Amygdala (tissue), 56 donors: Measurements from ENCODE around the gene DYRK1A.
A peak's percentile ranks its signal among the peaks of the same experiment; 100 is the strongest.

Source experiments
- DNase-seq, 56 donors: peaks; one replicate each; lab custom pipeline; 2025; lab: John Stamatoyannopoulos, UW

DYRK1A gene

GRCh38 chr21:37383086-37383485, 16.5 kb downstream of the DYRK1A start:
- DNase-seq = no peak

DNA sequence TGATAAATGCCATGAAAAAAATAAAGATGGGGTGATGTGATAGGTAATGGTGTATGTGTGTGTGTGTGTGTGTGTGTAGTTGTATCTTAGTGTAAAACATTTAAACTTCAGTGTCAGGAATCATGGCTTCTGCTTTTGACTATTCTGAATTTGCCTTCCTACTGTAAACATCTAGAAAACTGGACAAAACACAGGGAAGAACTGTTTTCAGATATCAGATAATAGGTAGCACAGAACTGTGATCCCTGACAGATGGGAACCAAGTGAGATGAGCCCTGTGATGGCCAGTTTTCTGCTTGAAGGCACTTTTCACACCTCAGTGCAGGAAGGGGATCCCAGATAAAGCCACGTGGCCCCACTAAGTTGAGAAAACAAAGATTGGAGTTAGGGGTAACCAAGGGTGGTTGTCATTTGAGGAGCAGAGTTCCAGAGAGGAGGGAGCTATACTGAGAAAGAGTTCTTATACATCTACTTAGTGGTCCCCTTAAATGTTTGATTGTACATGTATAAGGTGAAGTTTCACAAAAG, 17.3 kb downstream of the DYRK1A start:
- no peak for DNase-seq

GRCh38 chr21:37384416-37384815, 17.8 kb downstream of the DYRK1A start:
- no peak for DNase-seq

DNA sequence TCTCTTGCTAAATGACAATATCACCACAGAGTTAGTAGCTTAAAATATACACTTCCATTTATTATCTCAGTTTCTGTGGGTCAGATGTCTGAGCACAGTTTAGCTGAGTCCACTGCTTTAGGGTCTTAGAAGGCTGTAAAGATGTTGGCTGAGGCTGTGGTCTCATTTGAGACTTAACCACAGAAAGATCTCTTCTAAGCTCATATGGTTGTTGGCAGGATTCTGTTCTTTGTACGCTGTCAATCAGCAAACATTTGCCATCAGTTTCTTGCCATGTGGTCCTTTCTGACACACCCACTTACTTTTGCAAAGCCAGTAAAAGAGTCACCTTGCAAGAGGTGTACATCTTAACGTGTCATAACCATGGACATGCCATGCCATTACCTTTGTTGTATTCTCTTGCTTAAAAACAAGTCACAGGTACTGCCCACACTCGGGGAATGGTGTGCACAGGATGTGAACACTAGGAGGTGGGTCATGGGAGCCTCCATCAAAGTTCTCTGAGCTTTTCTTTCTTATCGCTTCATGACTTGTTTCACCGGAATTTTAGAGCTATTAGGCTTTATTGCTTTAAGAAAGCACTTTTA, 18.7 kb downstream of the DYRK1A start:
- DNase-seq = no peak

DNA sequence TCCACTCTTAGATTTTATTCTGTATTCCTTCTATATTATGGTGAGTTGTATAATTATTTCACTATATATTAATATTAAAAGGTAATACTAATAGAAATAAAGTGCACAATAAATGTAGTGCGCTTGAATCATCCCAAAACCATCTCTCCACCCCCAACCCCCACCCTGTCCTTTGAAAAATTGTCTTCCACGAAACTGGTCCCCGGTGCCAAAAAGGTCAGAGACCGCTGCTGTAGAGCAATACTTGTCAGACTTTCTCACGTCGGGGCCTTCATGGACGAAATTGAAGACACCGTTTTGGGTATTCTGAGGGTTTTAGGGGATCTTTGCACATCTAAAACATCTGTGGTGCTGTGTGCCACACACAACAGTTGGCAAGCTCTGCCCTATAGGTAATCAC, 19.6 kb downstream of the DYRK1A start:
- no peak for DNase-seq

GRCh38 chr21:37389456-37389855, 22.9 kb downstream of the DYRK1A start:
- no peak for DNase-seq

GRCh38 chr21:37391666-37392065, 25.1 kb downstream of the DYRK1A start:
- no peak for DNase-seq

DNA sequence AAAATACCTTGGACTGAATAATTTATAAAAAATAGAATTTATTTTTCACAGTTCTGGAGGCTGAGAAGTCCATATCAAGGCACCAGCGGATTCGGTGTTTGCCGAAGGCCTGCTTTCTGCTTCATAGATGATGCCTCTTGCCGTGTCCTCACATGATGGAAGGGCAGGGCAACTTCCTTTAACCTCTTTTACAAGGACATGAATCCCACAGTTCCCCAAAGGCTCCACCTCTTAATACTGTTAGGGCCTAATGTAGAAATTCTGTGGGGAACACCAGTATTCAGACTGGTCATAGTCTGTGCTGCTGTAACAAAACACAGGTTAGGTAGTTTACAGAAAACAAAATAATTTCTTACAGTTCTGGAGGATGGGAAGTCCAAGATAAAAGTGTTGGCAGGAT, 25.9 kb downstream of the DYRK1A start:
- no peak for DNase-seq

GRCh38 chr21:37393030-37393429, 26.5 kb downstream of the DYRK1A start:
- DNase-seq = no peak

GRCh38 chr21:37393786-37394185, 27.2 kb downstream of the DYRK1A start:
- no peak for DNase-seq

GRCh38 chr21:37395961-37396360, 29.4 kb downstream of the DYRK1A start:
- DNase-seq = no peak

DNA sequence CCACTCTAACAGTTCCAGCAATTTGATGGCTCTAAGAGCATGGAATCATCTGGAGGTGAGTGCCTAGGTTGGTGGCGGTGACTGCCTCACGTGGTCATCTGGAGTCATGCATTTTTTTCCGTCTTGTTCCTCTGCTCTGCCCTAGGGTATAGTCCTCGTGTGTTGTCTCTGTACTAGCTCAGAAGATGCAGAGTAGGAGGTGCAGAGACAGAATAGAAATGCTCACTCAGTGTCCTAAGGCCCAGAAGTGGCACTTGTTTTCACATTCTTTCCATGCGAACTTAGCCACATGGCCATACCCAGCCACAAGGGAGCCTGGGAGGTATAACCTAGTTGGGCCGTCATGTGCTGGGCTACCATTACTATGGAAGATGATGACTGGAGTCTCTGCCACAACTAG, 30.3 kb downstream of the DYRK1A start:
- no peak for DNase-seq

GRCh38 chr21:37398697-37399096, 32.1 kb downstream of the DYRK1A start:
- DNase-seq = no peak

- DNase-seq = no peak
Measured at GRCh38 chr21:37402251-37402867, 35.8 kb downstream of the DYRK1A start.

DNA sequence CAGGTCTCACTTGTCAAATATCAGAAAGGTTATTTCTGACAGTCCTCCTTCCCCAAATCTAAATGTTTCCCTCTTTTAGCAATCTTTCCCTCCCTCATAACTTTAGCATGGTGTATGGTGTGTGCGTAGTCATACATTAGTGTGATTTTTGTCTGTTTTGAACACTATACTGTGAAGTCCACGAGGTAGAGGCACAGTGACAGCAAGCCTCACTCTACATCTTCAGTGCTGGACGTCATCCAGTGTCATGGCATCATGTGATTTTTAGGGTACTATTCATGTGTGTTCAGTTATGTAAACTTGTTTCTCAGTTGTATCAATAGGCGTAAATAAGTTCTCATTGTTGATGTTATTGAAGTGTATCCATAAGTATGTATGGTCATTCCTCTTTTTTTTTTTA, 39.1 kb downstream of the DYRK1A start:
- DNase-seq = peak in 1 of 56 donors; percentile 17

DNA sequence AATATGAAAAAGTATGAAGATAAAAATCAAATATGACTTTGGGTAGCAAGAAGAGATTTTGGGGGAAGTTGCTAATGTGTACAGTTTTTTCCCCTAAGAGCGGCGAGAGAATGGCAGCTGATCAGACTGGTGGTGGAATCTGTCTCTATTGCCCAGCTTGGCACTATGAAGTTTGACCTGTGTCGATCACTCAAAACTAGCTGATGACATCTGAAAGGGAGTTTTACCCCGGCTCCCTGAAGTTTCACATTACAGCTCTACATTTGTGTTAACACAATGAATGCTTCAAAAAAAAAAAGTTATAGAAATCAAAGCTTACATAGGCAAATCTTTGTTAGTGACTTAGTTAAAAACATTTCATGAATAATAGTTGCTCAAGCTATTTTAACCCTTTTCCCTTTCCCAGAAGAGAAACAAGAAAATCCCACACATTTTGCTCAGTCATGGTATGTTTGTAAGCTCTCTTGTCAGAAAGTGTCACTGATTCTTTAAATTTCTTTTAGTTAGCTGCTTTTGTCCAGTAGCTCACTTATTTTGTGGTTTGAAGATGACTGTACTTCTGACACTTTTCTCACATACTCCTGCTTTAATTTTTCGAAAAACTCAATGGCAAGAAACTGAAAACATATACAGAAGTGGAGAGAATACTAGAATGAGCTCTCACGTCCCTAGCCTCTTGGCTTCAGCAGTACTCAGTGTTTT, 41.3 kb downstream of the DYRK1A start:
- no peak for DNase-seq

- no peak for DNase-seq
Measured at GRCh38 chr21:37408464-37409193, 42.1 kb downstream of the DYRK1A start.

- DNase-seq = no peak
Measured at GRCh38 chr21:37410639-37411038, 44.1 kb downstream of the DYRK1A start.

DNA sequence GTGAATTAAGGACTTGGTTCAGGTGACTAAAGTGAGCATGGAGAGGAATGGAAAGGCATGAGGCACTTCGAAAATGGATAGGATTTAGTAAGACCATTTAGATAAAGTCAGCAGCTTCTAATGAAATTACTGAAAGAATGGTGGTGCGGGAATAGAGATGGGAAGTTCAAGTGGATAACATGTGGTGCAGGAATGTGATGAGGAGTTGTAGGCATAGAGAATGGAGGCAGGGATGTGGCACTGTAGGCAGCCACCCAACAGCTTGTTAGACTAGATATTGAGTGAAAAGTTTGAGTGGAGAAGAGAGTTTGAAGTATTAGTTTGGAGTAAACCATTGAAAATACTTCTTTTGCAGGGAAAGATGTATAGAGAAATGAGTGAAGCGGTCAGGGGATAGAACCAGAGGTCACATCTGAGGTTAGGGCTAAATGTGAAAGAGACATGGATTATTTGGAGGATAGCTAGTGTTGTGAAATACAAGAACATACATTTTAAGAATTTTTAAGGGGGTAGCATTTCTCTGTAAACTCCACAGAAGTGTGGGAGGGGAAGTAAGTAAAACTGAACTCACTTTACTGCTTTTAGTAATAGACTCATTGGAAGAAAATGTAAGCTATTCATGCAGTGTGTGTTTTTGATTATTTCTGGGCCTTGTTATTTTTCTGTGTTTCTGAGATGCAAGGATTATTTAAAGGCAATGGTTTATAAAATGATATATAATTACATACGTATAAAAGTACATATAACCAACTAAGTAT, 46.2 kb downstream of the DYRK1A start:
- no peak for DNase-seq

DNA sequence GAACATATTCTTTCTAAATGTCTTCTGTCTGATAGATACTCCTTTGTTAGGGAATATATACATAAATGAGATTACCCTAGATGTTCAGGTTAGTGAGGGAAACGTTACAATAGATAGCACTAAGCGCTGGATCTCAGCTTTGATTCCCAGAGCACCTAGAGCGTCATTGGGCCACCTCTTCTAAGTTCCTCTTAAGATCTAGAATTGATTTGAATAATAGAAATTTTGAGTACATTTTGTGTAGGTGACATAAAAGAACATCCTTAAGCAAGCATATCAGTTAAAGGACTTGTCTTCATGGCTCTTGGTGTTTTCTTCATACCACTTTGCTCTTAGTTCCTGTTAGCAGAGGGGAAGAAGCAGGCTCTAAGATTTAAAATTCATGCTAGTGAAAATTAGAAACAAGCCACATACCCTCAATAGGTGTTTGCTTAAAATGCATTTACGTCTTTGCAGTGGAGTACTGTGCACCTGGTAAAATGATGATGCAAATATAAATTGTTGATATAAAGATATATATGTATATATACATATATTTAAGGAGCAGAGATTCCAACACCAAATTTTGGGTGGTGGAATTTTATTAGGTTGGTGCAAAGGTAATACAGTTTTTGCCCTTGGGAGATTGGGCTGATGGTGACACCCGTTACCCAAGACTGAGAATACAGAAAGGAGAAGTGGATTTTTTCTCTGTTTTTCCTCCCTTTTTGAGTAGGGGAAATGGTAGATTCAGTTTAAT, 47.1 kb downstream of the DYRK1A start:
- DNase-seq = no peak
